CD4-positive, alpha-beta T cell treated with Interleukin-15 for 1 hour (primary cell): ENCODE data around the gene PARD3.

ENCODE experiments used
- DNase-seq: peaks from one replicate; pipeline ENCODE4 v3.0.0-alpha.2; 2020

The PARD3 gene

GRCh38 chr10:34231441-34232180, 583.5 kb downstream of the PARD3 start:
- no peak for DNase-seq

- DNase-seq = no peak
These were observed 585.2 kb downstream of the PARD3 start for GRCh38 chr10:34229917-34230316.

- DNase-seq = no peak
These were observed 587.0 kb downstream of the PARD3 start for GRCh38 chr10:34228066-34228465.

- no peak for DNase-seq
These were observed 590.5 kb downstream of the PARD3 start for GRCh38 chr10:34224639-34225038.

- DNase-seq = no peak
These were observed 591.4 kb downstream of the PARD3 start for GRCh38 chr10:34223658-34224057.

GRCh38 chr10:34222359-34222758, 592.7 kb downstream of the PARD3 start:
- DNase-seq = no peak

- no peak for DNase-seq
These were observed 595.1 kb downstream of the PARD3 start for GRCh38 chr10:34219753-34220548.

GRCh38 chr10:34217524-34217923, 597.6 kb downstream of the PARD3 start:
- no peak for DNase-seq

GRCh38 chr10:34216348-34216945, 598.6 kb downstream of the PARD3 start:
- no peak for DNase-seq

GRCh38 chr10:34213805-34214197, 601.3 kb downstream of the PARD3 start:
- no peak for DNase-seq

GRCh38 chr10:34213193-34213804, 601.8 kb downstream of the PARD3 start:
- DNase-seq = no peak

GRCh38 chr10:34207343-34207742, 607.8 kb downstream of the PARD3 start:
- DNase-seq = no peak

- DNase-seq = no peak
These were observed 608.2 kb downstream of the PARD3 start for GRCh38 chr10:34206935-34207268.

GRCh38 chr10:34206078-34206934, 608.8 kb downstream of the PARD3 start:
- DNase-seq = no peak

- peak; percentile 35 for DNase-seq
These were observed 609.6 kb downstream of the PARD3 start for GRCh38 chr10:34205452-34205851.

GRCh38 chr10:34203966-34204630, 611.0 kb downstream of the PARD3 start:
- DNase-seq = no peak

- DNase-seq = no peak
These were observed 614.7 kb downstream of the PARD3 start for GRCh38 chr10:34200355-34200901.

GRCh38 chr10:34198953-34199352, 616.1 kb downstream of the PARD3 start:
- DNase-seq = no peak

GRCh38 chr10:34196058-34196433, 619.0 kb downstream of the PARD3 start:
- DNase-seq = no peak

- no peak for DNase-seq
These were observed 619.6 kb downstream of the PARD3 start for GRCh38 chr10:34195364-34196057.
